Prostate gland (tissue), 2 donors: Measurements from ENCODE around the gene CCT6B.
"Not testable (repeated sequence)": the region's sequence is repeated elsewhere in the genome, so short reads cannot be mapped to it uniquely, and the experiment has no call there.

ENCODE experiments used
- POLR2A ChIP-seq: fragments of 450-650 bp; IDR thresholded peaks from one replicate; pipeline ENCODE4 v1.6.1; 2016; ENCODE audit warnings: antibody characterized with exemption, mild to moderate bottlenecking
- POLR2AphosphoS5 ChIP-seq: sonication (generic); formaldehyde crosslinking; IDR thresholded peaks from one replicate; pipeline ENCODE4 v1.6.1; 2017; ENCODE audit warnings: antibody characterized with exemption
- TF ChIP-seq, protein P1 (sequence below), 4 experiments: fragments of 200-600 bp in 2 of 4; fragments of 450-650 bp in 2 of 4; sonication (generic) in 2 of 4; IDR thresholded peaks; 1 replicate in 3 of 4; 2 replicates in 1 of 4; pipeline ENCODE4 v1.5.1; 2016 to 2019; ENCODE audit warnings: antibody characterized with exemption in 4 of 4, mild to moderate bottlenecking in 2 of 4, moderate library complexity in 2 of 4

DNA sequence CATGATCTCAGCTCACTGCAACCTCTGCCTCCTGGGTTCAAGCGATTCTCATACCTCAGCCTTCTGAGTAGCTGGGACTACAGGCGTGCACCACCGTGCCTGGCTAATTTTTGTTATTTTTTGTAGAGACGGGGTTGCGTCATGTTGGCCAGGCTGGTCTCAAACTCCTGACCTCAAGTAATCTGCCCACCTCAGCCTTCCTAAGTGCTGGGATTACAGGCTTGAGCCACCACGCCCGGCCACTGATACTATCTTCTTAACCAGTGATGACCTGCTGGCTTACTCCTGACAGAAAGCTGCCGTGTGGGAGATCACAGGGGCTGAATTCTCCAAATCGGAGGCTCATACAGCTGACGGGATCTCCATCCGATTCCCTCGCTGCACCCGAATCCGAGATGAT lies 39.7 kb upstream of the CCT6B start:
- TF ChIP-seq, protein P1, sequence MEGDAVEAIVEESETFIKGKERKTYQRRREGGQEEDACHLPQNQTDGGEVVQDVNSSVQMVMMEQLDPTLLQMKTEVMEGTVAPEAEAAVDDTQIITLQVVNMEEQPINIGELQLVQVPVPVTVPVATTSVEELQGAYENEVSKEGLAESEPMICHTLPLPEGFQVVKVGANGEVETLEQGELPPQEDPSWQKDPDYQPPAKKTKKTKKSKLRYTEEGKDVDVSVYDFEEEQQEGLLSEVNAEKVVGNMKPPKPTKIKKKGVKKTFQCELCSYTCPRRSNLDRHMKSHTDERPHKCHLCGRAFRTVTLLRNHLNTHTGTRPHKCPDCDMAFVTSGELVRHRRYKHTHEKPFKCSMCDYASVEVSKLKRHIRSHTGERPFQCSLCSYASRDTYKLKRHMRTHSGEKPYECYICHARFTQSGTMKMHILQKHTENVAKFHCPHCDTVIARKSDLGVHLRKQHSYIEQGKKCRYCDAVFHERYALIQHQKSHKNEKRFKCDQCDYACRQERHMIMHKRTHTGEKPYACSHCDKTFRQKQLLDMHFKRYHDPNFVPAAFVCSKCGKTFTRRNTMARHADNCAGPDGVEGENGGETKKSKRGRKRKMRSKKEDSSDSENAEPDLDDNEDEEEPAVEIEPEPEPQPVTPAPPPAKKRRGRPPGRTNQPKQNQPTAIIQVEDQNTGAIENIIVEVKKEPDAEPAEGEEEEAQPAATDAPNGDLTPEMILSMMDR (IDR thresholded peaks at IDR 0.05): not testable (repeated sequence)
- TF ChIP-seq POLR2A, POLR2AphosphoS5: not testable (repeated sequence)
